GM19372 (cell line): ENCODE measurements around the gene DIS3L.
"Not testable (repeated sequence)": the region's sequence is repeated elsewhere in the genome, so short reads cannot be mapped to it uniquely, and the experiment has no call there.

Experiments
- ATAC-seq: cut with Tn5 transposase; IDR thresholded peaks from one replicate; pipeline ENCODE4 v1.9.1; 2021; ENCODE audit warnings: mild to moderate bottlenecking, low read depth, moderate library complexity; ENCODE audit not compliant: unreplicated experiment

The DIS3L gene

DNA sequence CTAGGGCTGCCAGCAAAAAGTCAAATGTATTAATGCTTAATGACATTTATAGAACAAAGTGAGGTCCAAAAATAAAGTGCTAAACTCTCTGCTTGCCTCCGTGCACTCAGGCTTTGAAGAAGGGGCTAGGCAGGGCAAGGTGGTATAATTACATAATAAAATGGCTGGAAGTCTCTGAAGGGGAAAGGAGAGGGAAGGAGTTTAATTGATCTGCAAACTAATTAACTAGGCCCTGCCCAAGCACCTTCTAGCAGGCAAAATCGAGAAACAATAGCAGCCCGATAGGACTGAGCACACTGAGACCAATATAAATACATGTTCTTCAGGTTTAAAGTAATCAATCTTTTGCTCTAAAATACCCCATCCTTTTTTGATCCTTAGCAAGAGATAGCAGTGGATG is 13.0 kb downstream of the DIS3L start:
- ATAC-seq = no peak

DNA sequence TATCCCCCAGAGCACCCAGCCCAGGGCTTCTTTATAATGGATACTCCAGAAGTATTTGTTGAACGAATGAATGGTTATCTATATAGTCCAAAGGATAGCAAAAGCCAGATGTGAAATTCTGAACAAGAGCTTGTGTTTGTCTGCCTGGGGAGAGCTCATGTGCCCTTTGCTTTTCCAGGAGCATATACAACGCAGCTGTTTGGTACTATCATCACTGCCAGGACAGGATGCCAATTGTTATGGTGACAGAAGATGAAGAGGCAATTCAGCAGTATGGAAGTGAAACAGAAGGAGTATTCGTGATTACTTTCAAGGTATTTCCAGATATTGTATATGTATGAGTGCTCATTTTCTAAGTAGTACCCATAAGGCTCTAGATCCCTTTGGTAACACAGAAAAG is 15.2 kb downstream of the DIS3L start:
- no peak for ATAC-seq

- no peak for ATAC-seq
Observed at GRCh38 chr15:66309828-66310227, 16.5 kb downstream of the DIS3L start.

DNA sequence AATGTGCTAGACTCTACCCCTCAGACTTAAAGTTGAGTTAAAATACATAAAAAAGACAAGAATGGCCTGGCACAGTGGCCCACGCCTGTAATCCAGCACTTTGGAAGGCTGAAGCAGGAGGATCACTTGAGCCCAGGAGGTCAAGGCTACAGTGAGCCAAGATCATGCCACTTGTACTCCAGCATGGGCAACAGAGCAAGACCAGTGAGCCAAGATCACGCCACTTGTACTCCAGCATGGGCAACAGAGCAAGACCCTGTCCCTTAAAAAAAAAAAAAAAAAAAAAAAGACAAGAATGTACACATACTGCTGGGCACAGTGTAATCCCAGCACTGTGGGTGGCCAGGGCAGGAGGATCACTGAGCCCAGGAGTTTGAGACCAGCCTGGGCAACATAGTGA is 17.4 kb downstream of the DIS3L start:
- ATAC-seq = no peak

DNA sequence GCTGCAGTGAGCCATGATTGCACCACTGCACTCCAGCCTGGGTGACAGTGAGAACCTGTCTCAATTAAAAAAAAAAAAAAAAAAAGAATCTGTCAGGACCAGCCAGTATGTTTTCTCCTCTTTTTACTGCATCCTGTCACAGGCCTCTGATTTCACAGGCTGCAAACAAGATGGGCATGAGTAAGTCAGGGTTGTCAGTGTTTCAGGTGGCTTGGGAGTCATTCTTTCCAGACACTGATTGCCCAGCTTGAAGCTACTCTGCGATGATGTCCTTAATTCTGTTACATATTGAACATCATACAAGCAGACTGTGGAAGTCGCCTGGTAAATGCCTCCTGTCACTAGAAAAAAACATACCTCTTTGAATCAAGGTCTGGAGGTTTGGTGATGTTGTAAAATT is 18.8 kb downstream of the DIS3L start:
- ATAC-seq = no peak

DNA sequence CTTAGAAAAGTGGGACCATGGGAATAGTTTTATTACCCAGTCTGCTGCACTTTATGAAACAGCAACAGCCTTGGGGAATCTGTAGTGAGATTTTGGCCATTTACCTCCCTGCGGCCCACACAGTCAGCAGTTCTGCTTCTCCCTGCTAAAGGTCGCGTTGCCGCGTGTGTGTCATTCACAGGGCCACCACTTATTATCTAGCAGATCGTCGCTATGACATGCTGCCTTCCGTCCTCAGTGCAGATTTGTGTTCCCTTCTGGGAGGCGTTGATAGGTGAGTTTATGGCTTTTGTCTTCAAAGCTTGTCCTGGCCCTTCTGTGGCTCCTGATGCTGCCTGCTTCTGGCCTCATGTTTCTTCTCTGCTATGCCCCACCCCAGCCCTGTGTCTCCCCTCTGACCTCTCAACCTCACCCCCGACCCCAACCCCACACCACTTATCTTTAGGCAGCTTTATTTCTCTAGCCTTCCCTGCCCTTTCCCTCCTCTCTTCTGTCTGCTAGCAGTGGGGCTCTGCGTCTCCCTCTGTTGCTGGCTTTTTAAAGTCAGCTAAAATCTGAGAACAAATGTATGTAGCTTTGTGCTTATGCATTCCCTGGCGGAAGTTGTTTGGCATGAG is 30.1 kb downstream of the DIS3L start:
- ATAC-seq = no peak

DNA sequence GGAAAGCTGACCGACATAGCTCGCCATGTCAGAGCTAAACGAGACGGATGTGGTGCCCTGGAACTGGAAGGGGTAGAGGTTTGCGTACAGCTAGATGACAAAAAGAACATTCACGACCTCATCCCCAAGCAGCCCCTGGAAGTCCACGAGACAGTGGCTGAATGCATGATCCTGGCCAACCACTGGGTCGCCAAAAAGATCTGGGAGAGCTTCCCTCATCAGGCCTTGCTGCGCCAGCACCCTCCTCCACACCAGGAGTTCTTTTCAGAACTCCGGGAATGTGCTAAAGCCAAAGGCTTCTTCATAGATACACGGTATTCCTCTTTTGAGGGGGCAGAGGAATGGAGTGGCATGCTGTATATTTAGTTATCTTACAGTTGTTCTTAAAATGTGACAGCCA is 32.7 kb downstream of the DIS3L start:
- ATAC-seq = no peak

DNA sequence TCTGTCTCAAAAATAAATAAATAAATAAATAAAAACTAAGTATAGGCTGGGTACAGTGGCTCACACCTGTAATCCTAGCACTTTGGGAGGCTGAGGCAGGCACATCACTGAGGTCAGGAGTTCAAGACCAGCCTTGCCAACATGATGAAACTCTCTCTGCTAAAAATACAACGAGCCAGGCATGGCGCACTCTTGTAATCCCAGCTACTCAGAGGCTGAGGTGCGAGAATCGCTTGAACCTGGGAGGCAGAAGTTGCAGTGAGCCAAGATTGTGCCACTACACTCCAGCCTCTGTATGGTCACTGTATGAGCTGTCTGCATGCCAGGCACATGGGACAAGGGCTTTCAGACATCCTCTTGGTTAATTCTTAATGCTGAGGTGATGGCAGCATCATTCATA is 34.4 kb downstream of the DIS3L start:
- no peak for ATAC-seq

DNA sequence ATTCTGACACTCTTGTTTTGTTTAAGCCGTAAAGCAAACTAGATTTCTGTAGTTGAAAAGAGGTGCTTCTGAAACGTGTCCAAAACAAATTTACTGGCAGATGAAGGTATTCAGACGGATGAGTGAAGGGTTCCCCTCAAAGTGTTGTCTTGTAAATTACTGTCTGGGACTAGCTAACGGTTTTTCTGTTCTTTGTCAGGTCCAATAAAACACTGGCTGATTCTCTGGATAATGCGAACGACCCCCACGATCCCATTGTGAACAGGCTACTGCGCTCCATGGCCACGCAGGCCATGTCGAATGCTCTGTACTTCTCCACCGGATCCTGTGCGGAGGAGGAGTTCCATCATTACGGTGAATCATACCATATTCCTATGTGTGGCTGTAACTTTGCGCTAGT is 35.4 kb downstream of the DIS3L start:
- ATAC-seq = no peak

- not testable (repeated sequence) for ATAC-seq
Observed at GRCh38 chr15:66348530-66348929, 55.2 kb downstream of the DIS3L start.

GRCh38 chr15:66356077-66356358 is 62.6 kb downstream of the DIS3L start:
- no peak for ATAC-seq

GRCh38 chr15:66356359-66357236 is 63.2 kb downstream of the DIS3L start, which contains the start of gene TIPIN:
TSS of gene TIPIN (minus strand) at chr15:66356685. CDS start at chr15:66352947, 3,738 bp downstream.
- peak; percentile 87 for ATAC-seq

- ATAC-seq = no peak
Observed at GRCh38 chr15:66359740-66360139, 66.4 kb downstream of the DIS3L start.

- ATAC-seq = not testable (repeated sequence)
Observed at GRCh38 chr15:66361745-66362460, 68.5 kb downstream of the DIS3L start.

DNA sequence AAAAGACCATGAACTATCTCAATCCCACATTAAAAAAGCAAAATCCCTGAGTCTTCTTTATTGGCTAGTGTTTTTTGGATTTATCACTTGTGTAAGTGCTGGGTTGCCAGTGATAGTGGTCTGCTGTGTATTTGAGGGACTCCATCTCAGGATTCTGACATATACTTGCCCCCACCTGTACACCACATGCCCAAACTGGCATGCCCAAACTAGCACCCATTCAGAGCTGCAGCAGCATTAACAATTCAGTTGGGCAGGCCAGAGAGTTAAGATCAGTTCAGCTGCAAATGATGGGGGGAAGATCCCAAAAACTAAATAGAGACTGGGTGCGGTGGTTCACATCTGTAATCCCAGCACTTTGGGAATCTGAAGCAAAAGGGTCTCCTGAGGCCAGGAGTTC is 69.4 kb downstream of the DIS3L start:
- no peak for ATAC-seq

GRCh38 chr15:66364944-66365528 is 71.7 kb downstream of the DIS3L start:
- ATAC-seq = no peak

- no peak for ATAC-seq
Observed at GRCh38 chr15:66369773-66370651, 76.6 kb downstream of the DIS3L start.

DNA sequence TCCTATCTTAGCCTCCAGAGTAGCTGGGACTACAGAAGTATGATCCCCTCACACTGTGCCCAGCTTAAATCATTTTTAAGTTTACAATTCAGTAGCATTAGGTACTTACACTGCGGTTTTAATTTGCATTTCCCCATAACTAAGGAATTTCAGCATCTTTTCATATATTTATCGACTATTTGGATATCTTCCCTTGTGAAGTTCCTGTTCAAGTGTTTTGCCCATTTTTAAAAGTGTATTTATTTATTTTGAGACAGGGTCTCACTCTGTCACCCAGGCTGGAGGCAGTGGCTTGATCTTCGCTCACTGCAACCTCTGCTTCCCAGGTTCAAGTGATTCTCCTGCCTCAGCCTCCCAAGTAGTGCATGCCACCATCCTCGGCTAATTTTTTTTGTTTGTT is 80.8 kb downstream of the DIS3L start:
- no peak for ATAC-seq

DNA sequence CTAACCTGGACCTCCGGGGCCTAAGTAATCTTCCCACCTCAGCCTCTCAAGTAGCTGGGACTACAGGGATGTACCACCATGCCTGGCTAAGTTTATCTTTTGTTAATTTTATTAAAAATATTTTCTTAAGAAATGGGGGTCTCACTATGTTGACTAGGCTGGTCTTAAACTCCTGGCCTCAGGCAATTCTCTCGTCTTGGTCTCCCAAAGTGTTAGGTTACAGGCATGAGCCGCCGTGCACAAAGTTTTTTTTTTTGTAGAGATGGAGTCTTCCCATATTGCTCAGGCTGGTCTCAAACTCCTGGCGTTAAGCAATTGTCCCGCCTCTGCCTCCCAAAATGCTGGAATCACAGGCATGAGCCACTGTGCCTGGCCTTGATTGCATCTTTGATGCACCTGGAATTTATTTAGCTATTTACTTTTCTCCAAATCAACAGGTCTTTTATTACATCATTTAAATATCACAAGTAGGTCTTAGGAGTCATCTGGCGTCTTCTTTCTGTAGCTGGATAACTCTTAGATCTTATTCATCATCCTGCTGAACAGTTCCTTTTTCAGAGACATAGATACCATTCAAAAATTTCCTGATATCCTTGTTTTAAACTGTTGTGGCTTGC is 85.6 kb downstream of the DIS3L start:
- ATAC-seq = no peak

DNA sequence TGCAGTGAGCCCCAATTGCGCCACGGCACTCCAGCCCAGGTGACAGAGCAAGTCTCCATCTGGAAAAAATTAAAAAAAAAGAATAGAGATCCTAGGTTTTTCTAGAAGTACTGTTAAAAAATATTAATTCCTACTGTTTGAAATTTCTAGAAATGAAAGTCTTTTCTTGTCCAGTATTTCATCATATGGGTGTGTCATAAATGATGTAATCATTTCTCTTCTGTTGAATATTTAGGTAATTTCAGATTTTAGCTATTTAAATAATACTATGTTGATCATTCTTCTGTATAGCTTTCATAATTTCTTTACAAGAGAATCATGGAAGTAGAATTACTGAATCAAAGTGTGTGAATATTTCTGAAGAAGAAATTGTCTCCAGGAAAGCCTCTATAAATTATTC is 88.0 kb downstream of the DIS3L start:
- not testable (repeated sequence) for ATAC-seq
